AG10803 (cell line): ENCODE results near the gene CYB5B.

Source experiments
- DNase-seq: peaks from one replicate; pipeline ENCODE4 v3.0.0; 2010; ENCODE audit warnings: low read depth
- H3K4me3 ChIP-seq: 2 replicates; pipeline ENCODE4 v1.5.1; 2011; ENCODE audit warnings: mild to moderate bottlenecking, low read length, control low read depth
- TF ChIP-seq, protein P1 (sequence below): conservative IDR thresholded peaks from 2 replicates; pipeline ENCODE4 v1.5.1; 2011; ENCODE audit warnings: mild to moderate bottlenecking, low read length, control low read depth, inconsistent platforms

The CYB5B gene

DNA sequence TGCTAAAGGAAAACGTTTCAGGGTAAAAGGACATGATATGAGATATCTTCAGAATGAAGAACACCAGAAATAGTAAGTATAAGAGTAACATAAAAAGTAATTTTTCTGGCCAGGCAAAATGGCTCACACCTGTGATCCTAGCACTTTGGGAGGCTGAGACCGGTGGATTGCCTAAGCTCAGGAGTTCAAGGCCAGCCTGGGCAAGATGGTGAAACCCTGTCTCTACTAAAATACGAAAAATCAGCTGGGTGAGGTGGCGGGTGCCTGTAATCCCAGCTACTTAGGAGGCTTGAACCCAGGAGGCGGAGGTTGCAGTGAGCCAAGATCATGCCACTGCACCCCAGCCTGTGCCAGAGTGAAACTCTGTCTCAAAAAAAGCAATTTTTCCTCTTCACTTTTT is 84.7 kb downstream of the CYB5B start:
- DNase-seq, result no peak
- TF ChIP-seq, protein P1, sequence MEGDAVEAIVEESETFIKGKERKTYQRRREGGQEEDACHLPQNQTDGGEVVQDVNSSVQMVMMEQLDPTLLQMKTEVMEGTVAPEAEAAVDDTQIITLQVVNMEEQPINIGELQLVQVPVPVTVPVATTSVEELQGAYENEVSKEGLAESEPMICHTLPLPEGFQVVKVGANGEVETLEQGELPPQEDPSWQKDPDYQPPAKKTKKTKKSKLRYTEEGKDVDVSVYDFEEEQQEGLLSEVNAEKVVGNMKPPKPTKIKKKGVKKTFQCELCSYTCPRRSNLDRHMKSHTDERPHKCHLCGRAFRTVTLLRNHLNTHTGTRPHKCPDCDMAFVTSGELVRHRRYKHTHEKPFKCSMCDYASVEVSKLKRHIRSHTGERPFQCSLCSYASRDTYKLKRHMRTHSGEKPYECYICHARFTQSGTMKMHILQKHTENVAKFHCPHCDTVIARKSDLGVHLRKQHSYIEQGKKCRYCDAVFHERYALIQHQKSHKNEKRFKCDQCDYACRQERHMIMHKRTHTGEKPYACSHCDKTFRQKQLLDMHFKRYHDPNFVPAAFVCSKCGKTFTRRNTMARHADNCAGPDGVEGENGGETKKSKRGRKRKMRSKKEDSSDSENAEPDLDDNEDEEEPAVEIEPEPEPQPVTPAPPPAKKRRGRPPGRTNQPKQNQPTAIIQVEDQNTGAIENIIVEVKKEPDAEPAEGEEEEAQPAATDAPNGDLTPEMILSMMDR, result no peak
- no peak overlapping the region for H3K4me3 ChIP-seq

DNA sequence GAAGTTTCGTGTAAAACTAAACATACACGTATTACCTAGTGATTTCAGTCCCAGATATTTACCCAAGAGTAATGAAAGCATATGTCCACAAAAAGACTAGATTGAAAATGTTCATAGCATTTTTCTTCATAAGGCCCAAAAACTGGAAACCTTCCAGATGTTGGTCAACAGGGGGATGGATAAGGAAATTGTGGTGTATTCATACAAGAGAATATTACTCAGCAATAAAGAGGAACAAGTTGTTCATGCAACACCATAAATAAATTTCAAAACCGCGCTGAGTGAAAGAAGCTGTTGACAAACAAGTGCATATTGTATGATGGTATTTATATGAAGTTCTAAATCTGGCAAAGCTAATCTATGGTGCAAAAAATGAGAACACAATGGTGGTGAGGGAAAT is 87.2 kb downstream of the CYB5B start:
- TF ChIP-seq, protein P1, result no peak
- DNase-seq, result no peak
- no peak overlapping the region for H3K4me3 ChIP-seq

DNA sequence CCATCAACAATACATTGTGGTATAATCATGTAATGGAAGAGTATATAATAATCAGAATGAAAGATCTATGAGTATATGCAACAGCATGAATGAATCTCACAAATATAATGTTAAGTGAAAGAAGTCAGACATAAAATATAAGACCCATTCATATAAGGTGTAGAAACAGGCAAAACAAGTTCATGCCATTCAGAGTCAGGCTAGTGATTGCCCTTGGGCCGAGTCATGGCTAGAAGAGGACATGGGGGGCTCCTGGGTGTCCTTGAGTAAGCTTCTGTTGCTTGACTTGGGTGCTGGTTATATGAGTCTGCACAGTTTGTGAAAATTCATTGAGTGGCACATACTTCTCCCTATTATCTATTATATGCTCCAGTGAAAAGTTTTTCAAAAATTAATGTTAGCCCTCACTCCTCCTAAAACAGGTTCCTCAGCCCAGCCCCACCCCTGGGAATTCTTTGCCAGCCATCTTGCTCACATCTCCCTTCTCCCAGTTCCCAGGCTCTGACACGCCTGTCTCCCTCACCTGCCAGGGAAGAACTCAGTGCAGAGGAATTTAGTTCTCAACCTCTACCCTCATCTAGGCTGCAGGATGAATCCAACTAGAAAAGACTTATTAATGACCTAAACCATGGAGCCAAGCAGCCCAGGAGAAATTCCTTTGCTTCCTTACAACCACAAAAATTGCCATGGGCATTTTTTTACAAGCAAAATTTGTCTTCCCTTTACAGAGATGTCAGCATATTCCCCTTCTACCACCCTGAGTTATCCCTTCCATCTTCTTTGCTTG is 89.0 kb downstream of the CYB5B start:
- no peak overlapping the region for H3K4me3 ChIP-seq
- TF ChIP-seq, protein P1, result no peak

DNA sequence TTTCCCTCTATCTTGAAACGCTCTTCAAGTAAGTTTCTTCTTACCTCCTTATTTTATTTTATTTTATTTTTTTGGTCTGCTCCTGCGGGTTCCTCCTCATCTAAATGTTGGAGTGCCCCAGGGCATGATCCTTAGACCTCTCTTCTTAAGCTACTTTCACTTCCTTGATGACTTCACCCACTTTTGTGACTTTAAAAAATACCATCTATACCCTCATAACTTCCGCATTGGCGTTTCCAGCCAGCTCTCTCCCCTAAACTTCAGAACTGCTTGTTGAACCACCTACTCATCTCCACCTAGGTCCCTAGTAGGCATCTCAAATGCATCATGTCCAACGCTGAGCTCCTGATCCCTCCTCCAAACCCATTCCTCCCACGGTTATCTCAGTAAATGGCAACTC is 89.9 kb downstream of the CYB5B start:
- TF ChIP-seq, protein P1, result no peak
- DNase-seq, result no peak
- H3K4me3 ChIP-seq, result no peak overlapping the region

More for the DNA sequence above, 89.0 kb downstream of the CYB5B start:
- DNase-seq, result peak; percentile 93
